GM18909 (cell line): Measurements from ENCODE around the gene TRPM4.
"Not testable (repeated sequence)": the region's sequence is repeated elsewhere in the genome, so short reads cannot be mapped to it uniquely, and the experiment has no call there.

Source experiments
- ATAC-seq: cut with Tn5 transposase; IDR thresholded peaks from one replicate; pipeline ENCODE4 v1.9.1; 2021; ENCODE audit warnings: mild to moderate bottlenecking; ENCODE audit not compliant: unreplicated experiment, poor library complexity

TRPM4 gene

GRCh38 chr19:49222011-49222410, 64.4 kb downstream of the TRPM4 start:
- ATAC-seq, result no peak

GRCh38 chr19:49222528-49222927, 64.9 kb downstream of the TRPM4 start:
- no peak for ATAC-seq

GRCh38 chr19:49223472-49223871, 65.9 kb downstream of the TRPM4 start:
- ATAC-seq, result no peak

GRCh38 chr19:49224441-49224840, 66.8 kb downstream of the TRPM4 start:
- ATAC-seq, result not testable (repeated sequence)

- ATAC-seq, result no peak
These were observed 67.3 kb downstream of the TRPM4 start for GRCh38 chr19:49224879-49225278.

GRCh38 chr19:49229416-49229815, 71.8 kb downstream of the TRPM4 start:
- no peak for ATAC-seq

GRCh38 chr19:49231389-49231788, 73.8 kb downstream of the TRPM4 start:
- ATAC-seq, result no peak

- ATAC-seq, result no peak
These were observed 74.2 kb downstream of the TRPM4 start for GRCh38 chr19:49231804-49232203.

GRCh38 chr19:49233163-49233562, 75.6 kb downstream of the TRPM4 start:
- no peak for ATAC-seq

- ATAC-seq, result no peak
These were observed 84.2 kb downstream of the TRPM4 start for GRCh38 chr19:49241769-49242168.

- no peak for ATAC-seq
These were observed 85.5 kb downstream of the TRPM4 start for GRCh38 chr19:49243129-49243528.

- no peak for ATAC-seq
These were observed 86.1 kb downstream of the TRPM4 start for GRCh38 chr19:49243726-49244125.

- no peak for ATAC-seq
These were observed 86.7 kb downstream of the TRPM4 start for GRCh38 chr19:49244256-49244655.

GRCh38 chr19:49247676-49248075, 90.1 kb downstream of the TRPM4 start:
- no peak for ATAC-seq

GRCh38 chr19:49249933-49250332, 92.3 kb downstream of the TRPM4 start:
- no peak for ATAC-seq

GRCh38 chr19:49255674-49256073, 98.1 kb downstream of the TRPM4 start:
- no peak for ATAC-seq

- no peak for ATAC-seq
These were observed 99.1 kb downstream of the TRPM4 start for GRCh38 chr19:49256691-49257090.
